PC-3 (cell line): Measurements from ENCODE around the gene FBXO24. TPM values are rescaled to one million over a fixed set of nuclear protein-coding genes. Genes with fewer than 3 reads are reported as not detected.
"Not testable (repeated sequence)": the region's sequence is repeated elsewhere in the genome, so short reads cannot be mapped to it uniquely, and the experiment has no call there.

ENCODE experiments used
- ATAC-seq: fragments of 200-7000 bp; cut with Tn5 transposase; 2 replicates; pipeline ENCODE4 v1.9.1; 2020; ENCODE audit warnings: mild to moderate bottlenecking, moderate library complexity
- BruUV-seq: library from RNA; stranded (reverse); fragments of 400-500 nt; replicated peaks from 2 replicates; lab custom pipeline; 2021; lab: Mats Ljungman, UMichigan
- CTCF ChIA-PET: fragments of 300-600 bp; sonication (Branson Sonifier 250); formaldehyde crosslinking; loops from one replicate; lab custom pipeline; 2022; ENCODE audit warnings: antibody characterized with exemption; lab: Charles Lee
- POLR2A ChIA-PET: fragments of 300-600 bp; sonication (Branson Sonifier 250); formaldehyde crosslinking; loops from one replicate; lab custom pipeline; 2022; ENCODE audit warnings: antibody characterized with exemption; ENCODE audit not compliant: unreplicated experiment; lab: Charles Lee
- DNase-seq: peaks from one replicate; pipeline ENCODE4 v3.0.0-alpha.2; 2015
- H2AFZ ChIP-seq: fragments of 300-600 bp; sonication (generic); 2 replicates; pipeline ENCODE4 v1.6.0; 2016; ENCODE audit warnings: antibody characterized with exemption, low read length
- H3F3A ChIP-seq: fragments of 300-600 bp; sonication (generic); one replicate; pipeline ENCODE4 v1.6.0; 2017; ENCODE audit warnings: antibody characterized with exemption, low read length, control low read depth, mild to moderate bottlenecking; ENCODE audit not compliant: unreplicated experiment
- H3K27ac ChIP-seq: fragments of 300-600 bp; sonication (generic); 2 replicates; pipeline ENCODE4 v1.5.1; 2016; ENCODE audit warnings: mild to moderate bottlenecking, low read length
- H3K27me3 ChIP-seq: fragments of 300-600 bp; sonication (generic); 2 replicates; pipeline ENCODE4 v1.6.1; 2016; ENCODE audit warnings: low read length, mixed read lengths
- H3K36me3 ChIP-seq: fragments of 300-600 bp; sonication (generic); 2 replicates; pipeline ENCODE4 v1.6.1; 2016; ENCODE audit warnings: low read depth, mixed run types, low read length, mixed read lengths
- H3K4me1 ChIP-seq: fragments of 300-600 bp; sonication (generic); 2 replicates; pipeline ENCODE4 v1.5.1; 2016; ENCODE audit warnings: low read length; ENCODE audit not compliant: insufficient read depth
- H3K4me2 ChIP-seq: fragments of 300-600 bp; sonication (generic); 2 replicates; pipeline ENCODE4 v1.6.0; 2016; ENCODE audit warnings: low read length
- H3K4me3 ChIP-seq: fragments of 300-600 bp; sonication (generic); 2 replicates; pipeline ENCODE4 v1.5.1; 2016; ENCODE audit warnings: mild to moderate bottlenecking, low read length, mixed read lengths
- H3K79me2 ChIP-seq: fragments of 300-600 bp; sonication (generic); 2 replicates; pipeline ENCODE4 v1.6.1; 2017; ENCODE audit warnings: low read length, mixed read lengths
- H3K9ac ChIP-seq: fragments of 300-600 bp; sonication (generic); 2 replicates; pipeline ENCODE4 v1.6.0; 2016; ENCODE audit warnings: mild to moderate bottlenecking, low read length
- H3K9me2 ChIP-seq: fragments of 300-600 bp; sonication (generic); replicated peaks from 2 replicates; pipeline ENCODE4 v1.6.1; 2016; ENCODE audit warnings: mixed run types, low read length, mixed read lengths
- H3K9me3 ChIP-seq: fragments of 300-600 bp; sonication (generic); 2 replicates; pipeline ENCODE4 v1.6.1; 2016; ENCODE audit warnings: low read length, mixed read lengths
- H4K20me1 ChIP-seq: fragments of 300-600 bp; sonication (generic); 2 replicates; pipeline ENCODE4 v1.6.1; 2016; ENCODE audit warnings: low read length, mixed read lengths
- EZH2 ChIP-seq: fragments of 300-600 bp; sonication (generic); IDR thresholded peaks from one replicate; pipeline ENCODE4 v1.6.1; 2017; ENCODE audit warnings: antibody characterized with exemption, mild to moderate bottlenecking, low read length; ENCODE audit not compliant: unreplicated experiment
- EZH2phosphoT487 ChIP-seq: fragments of 300-600 bp; sonication (generic); IDR thresholded peaks from 2 replicates; pipeline ENCODE4 v1.6.1; 2018; ENCODE audit warnings: mild to moderate bottlenecking, antibody characterized with exemption, low read length, borderline replicate concordance
- intact Hi-C: fragments of 100-400 bp; cut with micrococcal nuclease; formaldehyde crosslinking; loops from 2 replicates; pipeline ENCODE4 v1.9.0; 2023
- total RNA-seq: library from RNA; depleted of rRNA; stranded (reverse); fragments of >200 nt; gene quantifications from 2 replicates; pipeline ENCODE4 v1.2.3, GENCODE V29; 2014
- TF ChIP-seq, protein P1 (sequence below): fragments of 300-600 bp; sonication (generic); conservative IDR thresholded peaks from 2 replicates; pipeline ENCODE4 v1.5.1; 2017; ENCODE audit warnings: antibody characterized with exemption, low read depth, mild to moderate bottlenecking, low read length

Gene FBXO24
- total RNA-seq, 1 experiment from 2014 or later = 0.40 TPM

DNA sequence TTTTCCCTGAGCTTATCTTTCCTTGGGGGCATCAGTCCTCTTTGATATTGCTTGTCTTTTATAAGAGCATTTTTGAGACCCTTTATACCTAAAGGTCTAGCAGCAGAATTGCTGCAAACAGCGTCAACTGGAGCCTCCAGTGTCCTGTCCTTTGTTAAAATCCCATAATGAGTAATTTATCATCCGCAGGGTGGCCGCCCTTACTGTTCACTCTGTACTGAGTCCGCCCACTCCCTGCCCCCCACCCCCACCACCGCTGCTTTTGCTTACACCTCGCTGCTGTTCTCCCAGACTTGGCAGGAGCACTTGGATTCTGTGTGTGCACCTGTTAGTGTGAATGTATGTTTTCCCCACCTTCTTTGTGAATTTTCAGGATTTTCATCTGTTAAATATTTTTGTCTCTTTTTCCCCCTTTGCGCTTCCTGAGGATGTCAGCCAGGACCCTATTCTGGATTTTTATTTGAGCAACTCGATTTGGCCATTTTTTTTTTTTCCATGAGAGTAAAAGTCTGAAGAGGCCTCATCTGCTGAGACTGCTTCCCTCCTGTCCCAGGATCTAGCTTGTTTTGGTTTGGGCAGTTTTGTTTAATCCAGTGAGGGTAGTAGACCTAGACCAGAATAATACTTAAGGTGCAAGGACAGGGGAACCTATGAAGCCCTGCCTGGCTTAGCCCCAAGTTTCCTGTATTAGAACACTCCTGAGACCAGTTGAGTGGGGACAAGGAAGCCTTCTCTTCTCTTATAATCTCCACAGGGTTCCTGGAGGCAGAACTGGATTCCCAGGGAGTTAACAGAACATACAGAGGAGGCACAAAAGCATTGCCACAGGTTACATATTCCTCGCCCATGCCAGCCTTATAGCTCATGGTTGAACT, 39.0 kb upstream of the FBXO24 start:
- peaks cover 12% of the 10 kb centered on the region for H3F3A ChIP-seq
- H3K9me2 ChIP-seq = no peaks in the 10 kb centered on the region
- no peak for ATAC-seq
- peak overlapping the region; percentile 83 for H3K27ac ChIP-seq
- H4K20me1 ChIP-seq = no peaks in the 10 kb centered on the region
- peaks cover 24% of the 10 kb centered on the region for H3K79me2 ChIP-seq
- H3K4me1 ChIP-seq = peaks cover 46% of the 10 kb centered on the region
- ChIA-PET POLR2A (no interaction called here), CTCF (interaction anchor here (0.6 kb wide), 1 partner anchor 9 kb away, joined by 3 read pairs; no protein-coding TSS in a partner anchor)
- H3K4me2 ChIP-seq = peak overlapping the region; percentile 72
- intact Hi-C loops = no loop called here
- no TSS peak for BruUV-seq
- TF ChIP-seq, protein P1, sequence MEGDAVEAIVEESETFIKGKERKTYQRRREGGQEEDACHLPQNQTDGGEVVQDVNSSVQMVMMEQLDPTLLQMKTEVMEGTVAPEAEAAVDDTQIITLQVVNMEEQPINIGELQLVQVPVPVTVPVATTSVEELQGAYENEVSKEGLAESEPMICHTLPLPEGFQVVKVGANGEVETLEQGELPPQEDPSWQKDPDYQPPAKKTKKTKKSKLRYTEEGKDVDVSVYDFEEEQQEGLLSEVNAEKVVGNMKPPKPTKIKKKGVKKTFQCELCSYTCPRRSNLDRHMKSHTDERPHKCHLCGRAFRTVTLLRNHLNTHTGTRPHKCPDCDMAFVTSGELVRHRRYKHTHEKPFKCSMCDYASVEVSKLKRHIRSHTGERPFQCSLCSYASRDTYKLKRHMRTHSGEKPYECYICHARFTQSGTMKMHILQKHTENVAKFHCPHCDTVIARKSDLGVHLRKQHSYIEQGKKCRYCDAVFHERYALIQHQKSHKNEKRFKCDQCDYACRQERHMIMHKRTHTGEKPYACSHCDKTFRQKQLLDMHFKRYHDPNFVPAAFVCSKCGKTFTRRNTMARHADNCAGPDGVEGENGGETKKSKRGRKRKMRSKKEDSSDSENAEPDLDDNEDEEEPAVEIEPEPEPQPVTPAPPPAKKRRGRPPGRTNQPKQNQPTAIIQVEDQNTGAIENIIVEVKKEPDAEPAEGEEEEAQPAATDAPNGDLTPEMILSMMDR = no peak
- TF ChIP-seq EZH2phosphoT487 = no peak
- no peak for TF ChIP-seq EZH2
- H3K9me3 ChIP-seq = no peaks in the 10 kb centered on the region
- no peak for DNase-seq
- no peak overlapping the region for H2AFZ ChIP-seq
- H3K9ac ChIP-seq = no peak overlapping the region
- H3K4me3 ChIP-seq = no peak overlapping the region
- H3K27me3 ChIP-seq = no peaks in the 10 kb centered on the region
- H3K36me3 ChIP-seq = peaks cover 4% of the 10 kb centered on the region; the same call in 1 of the 2 replicates

DNA sequence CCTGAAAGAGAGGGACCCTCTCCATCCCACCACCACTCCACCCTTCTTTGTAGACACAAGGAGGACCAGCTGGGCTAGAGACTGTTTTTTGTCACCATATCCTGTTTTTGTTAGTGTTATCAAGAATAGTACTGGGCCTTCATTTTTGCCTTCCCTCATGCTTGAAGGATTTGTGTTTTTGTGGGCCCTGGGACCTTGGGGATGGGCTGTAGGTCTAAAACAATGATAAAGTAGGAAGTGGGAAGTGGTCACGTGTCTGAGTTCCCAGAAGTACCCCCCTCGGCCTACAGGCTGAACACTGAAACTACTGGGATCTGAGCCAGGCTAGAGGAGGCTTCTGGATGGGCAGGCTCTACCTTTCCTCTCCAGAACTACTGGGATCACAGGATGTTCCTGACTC, 38.3 kb upstream of the FBXO24 start:
- ChIA-PET POLR2A (no interaction called here), CTCF (no interaction called here)
- no peak for TF ChIP-seq EZH2phosphoT487
- TF ChIP-seq, protein P1 = no peak
- TF ChIP-seq EZH2 = no peak
- Histone ChIP-seq H3K4me2 (no peak overlapping the region), H3K27me3 (no peaks in the 10 kb centered on the region), H3K9ac (no peak overlapping the region), H3K9me2 (no peaks in the 10 kb centered on the region), H3K36me3 (peaks cover 8% of the 10 kb centered on the region; the same call in 1 of the 2 replicates), H3K4me3 (no peak overlapping the region), H3K4me1 (peaks cover 46% of the 10 kb centered on the region), H3F3A (peaks cover 12% of the 10 kb centered on the region), H3K9me3 (no peaks in the 10 kb centered on the region), H3K27ac (no peak overlapping the region), H4K20me1 (no peaks in the 10 kb centered on the region), H3K79me2 (peaks cover 18% of the 10 kb centered on the region), H2AFZ (no peak overlapping the region)
- no peak for DNase-seq
- intact Hi-C loops = no loop called here
- no peak for ATAC-seq
- BruUV-seq = no TSS peak

GRCh38 chr7:100548446-100548845, 37.7 kb upstream of the FBXO24 start:
- POLR2A ChIA-PET = interaction anchor here (0.6 kb wide), 1 partner anchor 1083 kb away, joined by 3 read pairs; no protein-coding TSS in a partner anchor
- CTCF ChIA-PET, DNase-seq, intact Hi-C loops, H3K9ac ChIP-seq, BruUV-seq, H3K36me3 ChIP-seq, ATAC-seq, H2AFZ ChIP-seq, H4K20me1 ChIP-seq, H3K27ac ChIP-seq, H3K4me2 ChIP-seq, H3K9me2 ChIP-seq, H3K4me3 ChIP-seq, H3K9me3 ChIP-seq, H3K27me3 ChIP-seq: not testable (repeated sequence)
- peaks cover 12% of the 10 kb centered on the region for H3F3A ChIP-seq
- peaks cover 15% of the 10 kb centered on the region for H3K79me2 ChIP-seq
- H3K4me1 ChIP-seq = peaks cover 43% of the 10 kb centered on the region
